PC-3 (cell line): Measurements from ENCODE around the gene SLC19A1.

Experiments used
- CTCF ChIP-seq: fragments of 300-600 bp; sonication (generic); conservative IDR thresholded peaks from 2 replicates; pipeline ENCODE4 v1.5.1; 2017; ENCODE audit warnings: antibody characterized with exemption, low read depth, mild to moderate bottlenecking, low read length
- EZH2 ChIP-seq: fragments of 300-600 bp; sonication (generic); IDR thresholded peaks from one replicate; pipeline ENCODE4 v1.6.1; 2017; ENCODE audit warnings: antibody characterized with exemption, mild to moderate bottlenecking, low read length; ENCODE audit not compliant: unreplicated experiment
- EZH2phosphoT487 ChIP-seq: fragments of 300-600 bp; sonication (generic); IDR thresholded peaks from 2 replicates; pipeline ENCODE4 v1.6.1; 2018; ENCODE audit warnings: mild to moderate bottlenecking, antibody characterized with exemption, low read length, borderline replicate concordance

GRCh38 chr21:45475797-45476570 lies 66.3 kb downstream of the SLC19A1 start:
- TF ChIP-seq CTCF (no peak), EZH2 (no peak), EZH2phosphoT487 (no peak)
